GM19455 (cell line): ENCODE results near the gene RSPH3.
"Not testable (repeated sequence)": the region's sequence is repeated elsewhere in the genome, so short reads cannot be mapped to it uniquely, and the experiment has no call there.

Source experiments
- ATAC-seq: cut with Tn5 transposase; IDR thresholded peaks from one replicate; pipeline ENCODE4 v1.9.1; 2021; ENCODE audit not compliant: unreplicated experiment

The RSPH3 gene

DNA sequence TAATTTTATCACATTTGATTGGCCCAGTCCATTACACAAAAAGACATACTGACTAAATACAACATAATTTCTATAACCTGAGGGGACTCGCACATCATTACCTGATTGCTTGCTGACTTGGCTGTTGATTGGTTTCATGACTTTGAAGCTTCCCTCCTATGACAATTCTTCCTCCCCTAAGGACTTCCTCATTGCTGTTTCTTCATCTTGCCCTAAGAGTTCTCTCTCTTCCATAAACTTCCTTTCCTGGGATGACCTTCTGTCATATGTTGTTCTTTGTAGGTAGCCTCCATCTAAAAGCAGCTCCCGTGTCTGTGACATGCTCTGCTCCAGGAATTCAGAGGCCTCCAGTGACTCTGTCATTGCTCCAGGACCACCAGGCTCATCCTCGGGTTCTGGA is 22.6 kb downstream of the RSPH3 start:
- no peak for ATAC-seq

DNA sequence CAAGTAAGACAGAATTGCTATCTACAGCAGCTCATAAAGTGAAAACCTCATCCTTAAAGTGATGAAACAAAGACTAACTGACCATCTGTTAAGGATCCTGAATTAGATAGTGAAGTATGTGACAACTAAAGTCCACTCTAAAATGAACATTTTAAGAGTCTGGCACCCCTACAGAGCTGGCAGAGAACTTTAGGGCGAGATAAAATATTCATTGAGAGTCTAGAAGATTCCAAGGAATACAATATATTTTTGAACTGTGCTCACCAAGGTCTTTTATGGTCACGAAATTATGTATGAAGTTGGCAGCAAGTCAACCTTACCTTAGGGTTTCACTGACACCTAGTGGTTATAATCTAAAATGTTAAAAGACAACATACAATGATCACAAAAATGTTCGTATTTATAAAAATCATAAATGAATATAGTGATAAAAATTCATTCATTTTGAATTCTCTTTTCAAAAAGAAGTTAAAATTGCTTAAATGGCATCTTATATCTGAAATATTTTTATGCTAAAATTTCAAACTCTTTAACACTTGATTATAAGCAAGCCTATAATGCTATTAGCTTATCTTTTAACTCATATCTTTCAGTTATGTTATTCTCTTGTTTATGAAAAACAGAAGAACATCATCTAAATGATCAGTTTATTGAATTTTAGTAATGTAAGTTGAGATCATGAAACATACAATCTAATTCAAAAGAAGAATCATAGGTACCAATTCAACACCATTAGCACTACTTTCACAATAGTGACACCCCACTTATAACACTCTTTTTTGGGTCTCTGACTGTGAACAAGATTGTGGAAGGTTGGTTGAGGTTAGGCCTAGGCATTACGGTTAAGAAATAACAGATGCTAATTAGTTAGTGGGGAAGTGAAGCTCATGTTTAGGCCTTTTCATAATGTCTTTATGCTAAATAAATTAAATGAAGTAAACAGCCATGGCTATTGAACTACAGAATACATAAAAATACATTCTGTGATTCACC is 27.5 kb downstream of the RSPH3 start:
- ATAC-seq: no peak

DNA sequence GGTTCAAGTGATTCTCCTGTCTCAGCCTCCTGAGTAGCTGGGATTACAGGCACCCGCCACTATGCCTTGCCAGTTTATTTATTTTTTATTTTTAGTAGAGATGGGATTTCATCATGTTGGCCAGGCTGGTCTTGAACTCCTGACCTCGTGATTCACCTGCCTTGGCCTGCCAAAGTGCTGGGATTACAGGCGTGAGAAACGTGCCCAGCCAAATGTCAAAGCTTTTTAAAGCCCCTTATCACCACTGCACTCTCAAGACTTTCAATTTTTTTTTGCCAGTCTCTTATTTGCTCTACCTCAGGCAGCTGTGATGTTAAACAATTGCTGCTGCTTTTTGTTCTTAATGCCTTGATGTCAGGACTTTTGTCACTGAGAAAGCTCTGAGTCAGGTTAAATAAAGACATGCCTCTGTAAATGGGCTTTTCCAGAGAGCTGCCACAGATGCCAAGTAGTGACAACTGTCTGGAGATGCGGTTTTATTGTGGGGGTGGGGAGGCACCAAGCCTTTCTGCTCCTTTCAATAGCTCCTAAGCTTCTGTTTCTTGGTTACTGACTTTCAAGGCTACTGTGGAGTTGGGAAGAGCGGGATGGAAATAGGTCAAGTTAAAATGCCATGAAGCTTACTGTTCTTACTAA is 29.2 kb downstream of the RSPH3 start:
- ATAC-seq: no peak

DNA sequence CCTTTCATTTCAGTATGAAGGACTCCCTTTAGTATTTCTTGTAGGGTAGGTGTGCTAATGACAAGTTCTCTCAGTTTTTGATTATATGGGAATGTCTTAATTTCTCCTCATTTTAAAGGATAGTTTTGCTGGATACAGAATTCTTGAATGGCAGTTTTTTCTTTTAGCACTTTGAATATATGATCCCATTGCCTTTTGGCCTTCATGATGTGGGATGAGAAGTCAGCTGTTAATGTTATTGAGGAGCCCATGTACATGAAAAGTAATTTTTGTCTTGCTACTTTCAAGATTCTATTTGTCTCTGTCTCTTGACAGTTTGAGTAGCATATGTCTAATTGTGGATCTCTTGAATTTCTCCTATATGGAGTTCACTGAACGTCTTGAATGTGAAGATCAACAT is 30.9 kb downstream of the RSPH3 start:
- no peak for ATAC-seq

- no peak for ATAC-seq
Observed at GRCh38 chr6:158963020-158963808, 36.8 kb downstream of the RSPH3 start.

GRCh38 chr6:158962371-158962770 is 37.6 kb downstream of the RSPH3 start:
- ATAC-seq: no peak

- ATAC-seq: no peak
Observed at GRCh38 chr6:158960026-158960425, 40.0 kb downstream of the RSPH3 start.

DNA sequence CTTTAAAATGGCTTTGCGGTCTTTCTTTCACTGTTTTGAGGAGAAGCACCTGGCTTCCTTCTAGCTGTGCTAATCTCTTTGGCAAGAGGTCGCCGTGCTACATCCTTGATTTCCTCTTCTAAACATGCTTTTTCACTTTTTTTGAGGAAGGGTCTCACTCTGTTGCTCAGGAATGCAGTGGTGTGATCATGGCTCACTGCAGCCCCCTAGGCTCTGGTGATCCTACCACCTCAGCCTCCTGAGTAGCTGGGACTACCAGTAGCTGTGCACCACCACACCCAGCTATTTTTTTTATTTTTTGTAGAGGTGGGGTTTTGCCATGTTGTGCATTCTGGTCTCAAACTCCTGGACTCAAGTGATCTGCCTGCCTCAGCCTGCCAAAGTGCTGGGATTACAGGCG is 40.5 kb downstream of the RSPH3 start:
- ATAC-seq: no peak

- ATAC-seq: no peak
Observed at GRCh38 chr6:158958504-158959386, 41.3 kb downstream of the RSPH3 start.

- ATAC-seq: no peak
Observed at GRCh38 chr6:158955255-158955654, 44.7 kb downstream of the RSPH3 start.

DNA sequence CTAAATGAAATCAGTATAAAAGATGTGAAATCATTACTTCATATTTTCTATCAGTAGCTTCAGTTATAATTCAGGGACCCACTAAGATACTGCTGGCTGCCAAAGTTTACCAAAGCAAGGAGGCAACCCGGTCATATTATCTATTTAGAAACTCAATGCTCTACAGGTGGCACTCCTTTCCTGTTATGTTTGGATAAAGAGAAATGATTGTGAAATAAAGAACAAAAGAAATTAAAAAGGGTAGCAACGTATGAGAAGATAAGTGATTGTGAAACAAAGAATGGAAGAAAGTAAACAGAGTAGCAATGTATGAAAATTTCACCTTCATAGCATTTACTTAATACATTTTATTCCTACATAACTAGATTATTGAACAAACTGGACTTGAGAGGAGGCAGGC is 45.2 kb downstream of the RSPH3 start:
- ATAC-seq: no peak

DNA sequence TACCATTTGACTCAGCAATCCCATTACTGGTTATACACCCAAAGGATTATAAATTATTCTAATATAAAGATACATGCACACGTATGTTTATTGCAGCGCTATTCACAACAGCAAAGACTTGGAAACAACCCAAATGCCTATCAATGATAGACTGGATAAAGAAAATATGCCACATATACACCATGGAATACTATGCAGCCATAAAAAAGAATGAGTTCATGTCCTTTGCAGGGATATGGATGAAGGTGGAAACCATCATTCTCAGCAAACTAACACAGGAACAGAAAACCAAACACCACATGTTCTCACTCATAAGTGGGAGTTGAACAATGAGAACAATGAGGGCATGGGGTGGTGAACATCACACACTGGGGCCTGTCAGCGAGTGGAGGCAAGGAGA is 48.0 kb downstream of the RSPH3 start:
- not testable (repeated sequence) for ATAC-seq

- not testable (repeated sequence) for ATAC-seq
Observed at GRCh38 chr6:158951565-158951964, 48.4 kb downstream of the RSPH3 start.

GRCh38 chr6:158947284-158947683 is 52.7 kb downstream of the RSPH3 start:
- no peak for ATAC-seq

DNA sequence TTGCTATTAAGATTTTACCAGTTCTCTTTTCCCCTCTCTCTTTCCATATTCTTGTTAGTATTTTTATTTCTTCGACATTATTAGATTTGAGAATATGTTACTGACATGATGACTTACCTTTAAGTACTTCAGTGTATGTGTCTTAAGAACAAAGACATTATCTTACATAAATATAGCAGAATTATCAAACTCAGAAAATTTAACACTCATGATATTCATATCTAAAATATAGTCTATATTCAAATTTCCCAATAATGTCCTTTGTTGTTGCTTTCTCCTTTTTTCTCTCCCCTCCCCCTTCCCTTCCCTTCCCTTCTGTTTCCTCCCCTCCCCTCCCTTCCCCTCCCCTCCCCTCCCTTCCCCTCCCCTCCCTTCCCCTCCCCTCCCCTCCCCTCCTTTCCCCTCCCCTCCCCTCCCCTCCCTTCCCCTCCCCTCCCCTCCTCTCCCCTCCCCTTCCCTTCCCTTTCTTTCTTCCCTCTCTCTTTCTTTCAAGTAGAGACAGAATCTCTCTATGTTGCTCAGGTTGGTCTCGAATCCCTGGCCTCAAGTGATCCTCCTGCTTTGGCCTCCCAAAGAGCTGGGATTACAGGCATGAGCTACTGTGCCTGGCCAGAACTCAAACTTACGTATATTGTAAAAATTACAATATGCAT is 56.5 kb downstream of the RSPH3 start:
- no peak for ATAC-seq

GRCh38 chr6:158942349-158942748 is 57.7 kb downstream of the RSPH3 start:
- no peak for ATAC-seq

DNA sequence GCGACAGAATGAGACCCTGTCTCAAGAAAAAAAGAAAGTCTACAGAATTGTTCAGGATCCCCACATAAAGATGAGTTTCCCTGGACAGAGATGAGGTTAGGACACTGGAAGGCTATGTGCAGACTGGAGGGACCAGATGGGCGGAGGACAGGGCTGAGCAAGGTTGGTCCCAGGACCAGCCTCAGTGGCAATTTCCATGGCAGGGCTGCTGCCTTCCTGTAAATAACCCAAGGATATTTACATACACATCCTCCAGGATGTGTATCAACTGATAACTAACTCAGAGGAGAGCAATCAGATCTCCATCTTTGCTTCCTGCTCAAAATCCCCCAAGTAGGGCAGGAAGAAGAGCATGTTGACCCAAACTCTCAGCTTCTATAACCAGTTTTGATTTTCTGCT is 58.8 kb downstream of the RSPH3 start:
- ATAC-seq: no peak

- ATAC-seq: no peak
Observed at GRCh38 chr6:158939255-158940159, 60.5 kb downstream of the RSPH3 start.

DNA sequence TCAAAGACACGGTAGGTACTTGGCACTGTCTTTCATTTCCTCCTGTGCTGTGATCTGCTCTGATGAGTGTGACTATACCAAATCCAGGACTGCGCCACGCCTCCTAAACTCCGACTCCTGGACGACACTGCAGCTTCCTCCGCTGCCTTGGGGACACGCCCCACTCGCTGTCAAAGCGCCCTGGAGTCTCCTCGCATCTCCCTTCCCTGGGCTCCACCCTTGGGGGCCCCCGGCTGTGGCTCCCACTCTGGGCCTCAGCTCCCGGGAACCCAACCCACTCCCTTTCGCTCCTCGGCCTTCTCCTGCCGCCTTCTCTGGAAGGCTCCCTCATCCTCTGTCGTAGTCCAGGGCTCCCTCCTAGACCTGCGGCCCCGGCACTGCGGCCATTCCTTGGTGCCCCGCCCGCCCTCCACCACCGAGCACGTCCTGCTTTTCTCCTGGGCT is 61.2 kb downstream of the RSPH3 start:
- ATAC-seq: no peak
